HepG2 (cell line): ENCODE measurements around the gene EPHA2. TPM values are rescaled to one million over a fixed set of nuclear protein-coding genes. Genes with fewer than 3 reads are reported as not detected.
A peak's percentile ranks its signal among the peaks of the same experiment; 100 is the strongest.

ENCODE experiments used
- CCDC6 ChIP-seq: sonication (generic); formaldehyde crosslinking; IDR thresholded peaks from 2 replicates; pipeline ENCODE4 v1.8.1; 2022; ENCODE audit warnings: mild to moderate bottlenecking, missing genetic modification reagents, moderate library complexity
- DBP ChIP-seq: sonication (generic); formaldehyde crosslinking; IDR thresholded peaks from 2 replicates; pipeline ENCODE4 v1.4.0; 2020; ENCODE audit warnings: missing genetic modification reagents; ENCODE audit errors: not compliant biosample characterization
- FLYWCH1 ChIP-seq: sonication (generic); formaldehyde crosslinking; IDR thresholded peaks from 2 replicates; pipeline ENCODE4 v1.8.1; 2023; ENCODE audit warnings: mild to moderate bottlenecking, missing genetic modification reagents
- IRF2 ChIP-seq: IDR thresholded peaks from 2 replicates; pipeline ENCODE4 v1.6.1; 2018; ENCODE audit warnings: missing genetic modification reagents, missing compliant biosample characterization
- MTF1 ChIP-seq: sonication (generic); formaldehyde crosslinking; IDR thresholded peaks from 2 replicates; pipeline ENCODE4 v1.5.0; 2020; ENCODE audit warnings: missing genetic modification reagents
- NFKB2 ChIP-seq: sonication (generic); formaldehyde crosslinking; IDR thresholded peaks from 2 replicates; pipeline ENCODE4 v1.4.0; 2020; ENCODE audit warnings: missing genetic modification reagents, borderline replicate concordance
- NRL ChIP-seq: sonication (generic); formaldehyde crosslinking; IDR thresholded peaks from 2 replicates; pipeline ENCODE4 v1.5.0; 2020; ENCODE audit warnings: missing genetic modification reagents, mild to moderate bottlenecking, moderate library complexity, borderline replicate concordance
- RNF219 ChIP-seq: sonication (generic); formaldehyde crosslinking; IDR thresholded peaks from 2 replicates; pipeline ENCODE4 v1.5.0; 2020; ENCODE audit warnings: mild to moderate bottlenecking, missing genetic modification reagents
- U2AF2 ChIP-seq: fragments of 200-400 bp; formaldehyde crosslinking; IDR thresholded peaks from 2 replicates; pipeline ENCODE4 v1.6.1; 2017; ENCODE audit warnings: low read depth, mild to moderate bottlenecking, low read length
- ZNF12 ChIP-seq: sonication (generic); formaldehyde crosslinking; IDR thresholded peaks from 2 replicates; pipeline ENCODE4 v1.5.0; 2020; ENCODE audit warnings: missing genetic modification reagents
- ZNF224 ChIP-seq: sonication (generic); formaldehyde crosslinking; IDR thresholded peaks from 2 replicates; pipeline ENCODE4 v1.5.0; 2020; ENCODE audit warnings: mild to moderate bottlenecking, missing genetic modification reagents
- ZNF235 ChIP-seq: sonication (generic); formaldehyde crosslinking; IDR thresholded peaks from 2 replicates; pipeline ENCODE4 v1.8.1; 2023; ENCODE audit warnings: mild to moderate bottlenecking, missing genetic modification reagents, borderline replicate concordance
- ZNF282 ChIP-seq: fragments of 450-650 bp; IDR thresholded peaks from 2 replicates; pipeline ENCODE4 v1.6.1; 2018; ENCODE audit not compliant: partially characterized antibody
- ZNF326 ChIP-seq: sonication (generic); formaldehyde crosslinking; IDR thresholded peaks from 2 replicates; pipeline ENCODE4 v1.4.0; 2020; ENCODE audit warnings: missing genetic modification reagents, borderline replicate concordance
- ZNF33A ChIP-seq: sonication (generic); formaldehyde crosslinking; IDR thresholded peaks from 2 replicates; pipeline ENCODE4 v1.5.1; 2020; ENCODE audit warnings: missing genetic modification reagents, mild to moderate bottlenecking, moderate library complexity, borderline replicate concordance
- ZNF350 ChIP-seq: sonication (generic); formaldehyde crosslinking; IDR thresholded peaks from 2 replicates; pipeline ENCODE4 v1.4.0; 2020; ENCODE audit warnings: mild to moderate bottlenecking, low read depth, missing genetic modification reagents, borderline replicate concordance
- ZNF550 ChIP-seq: sonication (generic); formaldehyde crosslinking; IDR thresholded peaks from 2 replicates; pipeline ENCODE4 v1.4.0; 2020; ENCODE audit warnings: mild to moderate bottlenecking, missing genetic modification reagents, borderline replicate concordance
- ZNF597 ChIP-seq: sonication (generic); formaldehyde crosslinking; IDR thresholded peaks from 2 replicates; pipeline ENCODE4 v1.5.0; 2020; ENCODE audit warnings: missing genetic modification reagents
- ZNF639 ChIP-seq: conservative IDR thresholded peaks from 2 replicates; pipeline ENCODE4 v1.6.1; 2018; ENCODE audit warnings: missing genetic modification reagents
- ZNF724P ChIP-seq: sonication (generic); formaldehyde crosslinking; IDR thresholded peaks from 2 replicates; pipeline ENCODE4 v1.8.0; 2022; ENCODE audit warnings: missing genetic modification reagents, borderline replicate concordance
- ZNF879 ChIP-seq: sonication (generic); formaldehyde crosslinking; IDR thresholded peaks from 2 replicates; pipeline ENCODE4 v1.8.1; 2023; ENCODE audit warnings: missing genetic modification reagents
- ZSCAN12 ChIP-seq: sonication (generic); formaldehyde crosslinking; IDR thresholded peaks from 2 replicates; pipeline ENCODE4 v1.9.0; 2021; ENCODE audit warnings: mild to moderate bottlenecking, missing genetic modification reagents
- ZSCAN20 ChIP-seq: sonication (generic); formaldehyde crosslinking; IDR thresholded peaks from 2 replicates; pipeline ENCODE4 v1.4.0; 2020; ENCODE audit warnings: missing genetic modification reagents, mild to moderate bottlenecking, borderline replicate concordance
- ZSCAN21 ChIP-seq: sonication (generic); formaldehyde crosslinking; IDR thresholded peaks from 2 replicates; pipeline ENCODE4 v1.8.0; 2022; ENCODE audit warnings: mild to moderate bottlenecking, missing genetic modification reagents, moderate library complexity, borderline replicate concordance
- polyA plus RNA-seq, 8 experiments: library from polyadenylated mRNA; depleted of rRNA in 3 of 8; stranded (reverse) in 7 of 8; unstranded in 1 of 8; fragments of >200 nt; fragmentation: Illumina TruSeq in 4 of 8; extraction: Trizol in 4 of 8; gene quantifications; 2 replicates each; pipeline versions ENCODE4 v1.2.1 to v1.2.3, GENCODE V29; 2011 to 2016; ENCODE audit warnings: low read depth in 4 of 8, missing spikeins in 1 of 8, mixed read lengths in 1 of 8; ENCODE audit not compliant: insufficient read depth in 1 of 8
- total RNA-seq, 5 experiments: library from RNA; depleted of rRNA; stranded (reverse); fragments of >200 nt; fragmentation: Illumina TruSeq; extraction: Trizol; gene quantifications; 2 replicates each; pipeline ENCODE4 v1.2.3, GENCODE V29; 2016; ENCODE audit warnings: low read depth in 1 of 5

The EPHA2 gene
- total and polyA plus RNA-seq, 2 of the 13 experiments (the other 11 are each of a cell fraction or from before 2014, with no cell fraction given): 33.6 to 53.6 TPM

DNA sequence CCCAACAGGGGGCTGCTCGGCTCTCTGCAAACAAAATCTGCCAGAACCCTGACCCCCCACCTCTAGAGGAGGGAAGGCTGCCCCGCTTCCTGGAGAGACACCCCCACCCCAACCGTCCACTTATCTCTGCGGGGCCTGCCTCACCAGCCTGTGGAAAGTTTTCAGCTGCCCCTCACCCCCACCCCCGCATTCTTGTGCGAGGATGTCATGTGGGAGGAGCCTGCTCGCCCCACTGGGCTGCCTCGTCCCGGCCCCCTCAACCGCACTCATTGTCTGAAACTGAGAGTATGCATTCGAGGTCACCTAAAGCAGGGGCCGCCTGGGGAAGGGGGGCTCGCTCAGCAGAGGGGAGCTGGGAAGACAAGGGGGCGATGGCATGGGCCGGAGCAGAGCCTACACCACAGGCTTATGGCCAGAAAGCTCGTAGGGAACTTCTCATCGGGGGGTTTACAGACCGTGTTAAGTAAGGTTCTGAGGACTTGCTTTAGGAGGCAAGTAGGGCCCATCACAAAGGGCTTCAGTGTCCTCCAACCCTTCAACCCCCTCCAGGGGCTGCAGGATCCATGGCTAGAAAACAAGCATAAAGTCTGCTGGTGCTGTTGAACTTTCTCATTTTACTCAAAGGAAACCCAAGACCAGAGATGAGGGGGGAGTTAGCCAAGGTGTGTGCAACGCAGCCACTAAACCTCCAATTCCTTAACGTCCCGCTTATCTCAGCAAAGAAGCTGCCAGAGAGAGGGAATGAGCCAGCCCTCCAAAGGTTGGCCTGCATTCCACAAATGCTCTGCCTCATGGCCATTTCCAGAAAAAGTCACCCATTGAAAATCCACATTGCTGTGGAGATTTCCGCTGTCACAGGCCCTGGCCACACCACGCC lies 9.4 kb downstream of the EPHA2 start (continued):
- TF ChIP-seq RNF219 (CRISPR knock-in tag) (no peak), ZSCAN21 (CRISPR knock-in tag) (no peak; the same call in none of the 2 replicates), ZNF326 (CRISPR knock-in tag) (no peak), ZNF879 (CRISPR knock-in tag) (no peak), IRF2 (CRISPR knock-in tag) (no peak), FLYWCH1 (CRISPR knock-in tag) (no peak), NRL (CRISPR knock-in tag) (peak; percentile 69; the same call in 1 of the 2 replicates), ZSCAN20 (CRISPR knock-in tag) (no peak), ZNF33A (CRISPR knock-in tag) (no peak), ZNF224 (CRISPR knock-in tag) (peak; percentile 67; the same call in 1 of the 2 replicates), ZNF597 (CRISPR knock-in tag) (no peak), ZNF235 (CRISPR knock-in tag) (no peak), MTF1 (CRISPR knock-in tag) (no peak), ZNF12 (CRISPR knock-in tag) (no peak), NFKB2 (CRISPR knock-in tag) (no peak; the same call in 1 of the 2 replicates), ZNF550 (CRISPR knock-in tag) (no peak), ZNF724P (CRISPR knock-in tag) (no peak), ZNF639 (CRISPR knock-in tag) (no peak), DBP (CRISPR knock-in tag) (no peak), CCDC6 (CRISPR knock-in tag) (peak; percentile 50; the same call in 1 of the 2 replicates), ZSCAN12 (CRISPR knock-in tag) (no peak), ZNF350 (CRISPR knock-in tag) (no peak; the same call in 1 of the 2 replicates), ZNF282 (no peak), U2AF2 (no peak)
